GM12801 (cell line): ENCODE data around the gene TMEM126B.

ENCODE experiments used
- CTCF ChIP-seq: IDR thresholded peaks from one replicate; pipeline ENCODE4 v1.5.1; 2011; ENCODE audit warnings: control low read depth; ENCODE audit not compliant: insufficient read length; ENCODE audit errors: extremely low read depth

The TMEM126B gene

GRCh38 chr11:85602526-85603213 is 25.7 kb upstream of the TMEM126B start:
- TF ChIP-seq CTCF = no peak

GRCh38 chr11:85603220-85603619 is 25.2 kb upstream of the TMEM126B start:
- no peak for TF ChIP-seq CTCF

GRCh38 chr11:85619499-85619898 is 8.9 kb upstream of the TMEM126B start:
- TF ChIP-seq CTCF = no peak

- TF ChIP-seq CTCF = no peak
These were observed 8.1 kb upstream of the TMEM126B start for GRCh38 chr11:85620256-85620655.

- TF ChIP-seq CTCF = no peak
These were observed 1.9 kb upstream of the TMEM126B start for GRCh38 chr11:85626496-85626895.

GRCh38 chr11:85627332-85627997 is 928 bp upstream of the TMEM126B start, which contains the start of gene DLG2:
Gene DLG2, minus strand, starts transcription at chr11:85627344.
- TF ChIP-seq CTCF = no peak

- TF ChIP-seq CTCF = no peak
These were observed 463 bp downstream of the TMEM126B start for GRCh38 chr11:85628771-85629341.
